ENCODE measurements around the gene NUDT1.
"Not testable (repeated sequence)": the region's sequence is repeated elsewhere in the genome, so short reads cannot be mapped to it uniquely, and the experiment has no call there.

Gene NUDT1

GRCh38 chr7:2269089-2269990 lies 27.3 kb downstream of the NUDT1 start:
- not testable (repeated sequence) for DNase-seq (ENCODE audit: low read depth in 2 of 2)

- no peak for DNase-seq (ENCODE audit: low read depth in 2 of 2)
These were observed 28.0 kb downstream of the NUDT1 start for GRCh38 chr7:2269991-2270460.

DNA sequence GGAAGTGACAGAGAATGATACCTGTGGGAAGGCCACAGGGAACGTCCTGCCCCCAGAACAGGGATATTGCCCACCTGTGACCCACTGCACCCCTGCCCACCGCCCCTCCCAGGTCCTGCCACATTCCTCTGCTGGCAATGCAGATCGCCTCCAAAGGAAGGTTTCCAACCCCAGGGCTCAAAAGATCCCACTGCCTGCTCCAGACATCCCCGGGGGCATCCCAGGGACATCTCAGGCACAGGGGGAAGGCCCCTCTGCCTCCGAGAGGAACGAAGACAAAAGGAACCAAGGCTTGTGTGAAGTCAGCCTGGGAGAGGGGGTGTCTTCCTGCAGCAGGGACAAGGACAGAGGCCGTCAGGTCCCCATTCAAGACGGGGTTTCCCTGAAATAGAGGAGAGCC lies 28.5 kb downstream of the NUDT1 start:
- no peak for DNase-seq (ENCODE audit: low read depth in 2 of 2)

DNA sequence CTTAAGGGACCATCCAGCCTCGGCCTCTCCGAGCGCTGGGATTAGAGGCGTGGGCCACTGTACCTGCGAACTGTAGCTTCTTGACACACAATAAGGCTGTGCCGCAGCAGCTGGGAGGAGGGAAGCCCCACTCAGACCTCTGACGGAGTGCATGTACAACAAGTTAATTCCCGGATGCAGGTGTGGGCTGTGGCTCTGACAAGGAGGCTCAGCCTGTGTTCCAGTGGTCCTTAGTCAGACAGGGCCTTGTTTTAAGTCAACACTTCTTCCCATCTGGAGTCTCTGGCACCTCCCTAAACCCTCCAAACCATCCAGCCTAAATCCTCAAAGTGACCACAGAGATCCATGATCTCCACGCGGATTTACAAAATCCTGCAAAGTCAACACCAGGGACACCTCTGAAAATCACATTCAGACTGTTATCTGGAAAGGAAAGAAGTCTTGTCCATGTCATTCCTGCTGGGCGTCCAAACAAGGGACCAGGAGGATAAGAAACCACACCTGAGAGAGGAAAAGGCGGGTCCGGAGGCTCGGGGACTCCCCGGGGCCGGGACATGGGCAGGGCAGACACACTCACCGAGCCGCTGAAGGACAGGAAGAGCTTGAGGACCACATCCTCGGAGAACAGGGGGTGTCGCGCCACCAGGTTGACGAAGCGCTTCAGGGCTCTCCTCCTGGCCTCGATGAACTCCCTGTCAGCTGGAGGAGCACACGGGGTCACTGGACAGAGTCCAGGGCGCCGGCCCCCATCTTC lies 29.4 kb downstream of the NUDT1 start:
- no peak for DNase-seq (ENCODE audit: low read depth in 2 of 2)

DNA sequence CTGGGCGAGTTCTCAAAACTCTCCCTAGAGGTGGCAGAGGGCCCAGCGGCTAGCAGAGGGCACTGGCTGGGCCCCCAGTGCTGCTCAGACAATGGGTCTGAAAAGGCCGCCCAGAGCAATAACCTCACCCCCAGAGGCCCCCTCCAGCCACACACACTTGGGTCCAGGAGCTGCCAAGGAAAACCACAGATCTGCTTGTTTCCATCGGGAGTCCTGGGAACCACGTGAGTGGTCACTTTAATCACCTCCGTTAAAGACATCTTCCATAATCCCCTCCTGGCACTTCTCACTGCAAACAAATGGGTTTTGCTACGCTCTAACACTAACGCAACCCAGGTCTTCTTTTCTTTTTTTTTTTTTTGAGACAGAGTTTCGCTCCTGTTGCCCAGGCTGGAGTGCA lies 30.0 kb downstream of the NUDT1 start:
- DNase-seq (ENCODE audit: low read depth in 2 of 2), result no peak

DNA sequence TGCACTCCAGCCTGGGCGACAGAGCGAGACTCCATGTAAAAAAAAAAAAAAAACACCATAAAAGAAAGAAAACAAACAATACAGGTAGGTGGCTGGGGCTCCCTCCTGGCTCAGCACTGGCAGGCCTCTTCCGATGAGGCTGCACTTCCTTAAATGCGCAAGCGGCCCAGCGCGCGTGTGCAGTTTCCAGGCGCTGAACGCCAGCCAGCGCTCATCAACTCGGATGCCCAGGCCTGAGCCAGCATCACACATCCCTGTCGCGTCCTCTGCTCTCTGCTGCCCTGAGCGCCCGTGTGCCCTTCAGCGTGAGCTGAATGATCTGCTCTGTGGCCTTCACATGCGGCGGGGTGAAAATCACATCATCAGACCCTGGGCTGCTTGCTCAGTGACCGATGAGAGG lies 31.8 kb downstream of the NUDT1 start:
- DNase-seq (ENCODE audit: low read depth in 2 of 2), result no peak

GRCh38 chr7:2274666-2275065 lies 32.6 kb downstream of the NUDT1 start:
- no peak for DNase-seq (ENCODE audit: low read depth in 2 of 2)

- no peak for DNase-seq (ENCODE audit: low read depth in 2 of 2)
These were observed 33.1 kb downstream of the NUDT1 start for GRCh38 chr7:2275101-2275500.

DNA sequence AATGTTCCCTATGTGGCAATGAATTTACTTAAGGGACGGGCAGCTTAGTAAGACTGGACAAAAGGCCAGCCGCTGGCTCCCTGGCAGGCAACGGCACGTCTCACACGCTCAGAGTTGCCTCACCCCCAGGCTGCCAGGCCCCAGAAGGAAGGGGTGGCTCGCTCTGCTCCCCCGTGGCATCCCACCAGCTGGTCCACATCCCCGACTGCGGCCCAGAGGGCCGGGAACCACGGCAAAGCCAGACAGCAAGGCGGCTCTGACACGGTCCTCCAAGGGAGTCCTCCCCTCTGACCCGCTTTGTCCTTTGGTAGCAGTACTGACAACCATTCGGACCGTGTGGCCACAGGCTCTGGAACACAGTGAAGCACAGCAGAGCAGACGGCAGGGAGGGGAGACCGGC lies 34.1 kb downstream of the NUDT1 start:
- no peak for DNase-seq (ENCODE audit: low read depth in 2 of 2)

GRCh38 chr7:2278026-2278425 lies 36.0 kb downstream of the NUDT1 start:
- no peak for DNase-seq (ENCODE audit: low read depth in 2 of 2)

- no peak for DNase-seq (ENCODE audit: low read depth in 2 of 2)
These were observed 37.9 kb downstream of the NUDT1 start for GRCh38 chr7:2279896-2280295.

- DNase-seq (ENCODE audit: low read depth in 2 of 2), result no peak
These were observed 38.4 kb downstream of the NUDT1 start for GRCh38 chr7:2280424-2280823.

GRCh38 chr7:2281541-2281940 lies 39.5 kb downstream of the NUDT1 start:
- DNase-seq (ENCODE audit: low read depth in 2 of 2), result no peak

DNA sequence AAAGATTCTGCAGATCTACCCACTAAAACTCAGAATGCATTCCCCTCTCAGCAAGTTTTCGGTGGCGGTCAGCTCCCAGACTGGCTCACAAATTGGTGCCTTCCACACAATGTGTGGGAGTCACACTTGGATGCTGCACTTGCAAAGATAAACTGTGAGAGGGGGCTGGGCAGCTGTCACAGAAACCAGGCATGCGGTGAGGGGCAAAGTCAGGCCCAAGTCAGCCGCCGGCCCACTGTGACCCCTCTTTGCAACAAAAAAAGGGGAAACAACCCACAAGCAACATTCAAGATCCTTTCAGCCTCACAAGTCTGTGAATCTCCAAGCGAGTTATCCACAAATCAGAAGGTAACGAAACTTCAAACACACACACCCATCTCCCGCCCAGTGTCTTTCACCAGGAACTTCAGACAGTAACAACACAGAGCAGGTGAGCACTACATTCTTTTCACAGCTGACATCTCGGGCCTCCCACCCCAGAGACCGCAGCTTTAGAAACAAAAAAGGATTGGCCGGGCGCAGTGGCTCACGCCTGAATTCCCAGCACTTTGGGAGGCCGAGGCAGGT lies 40.2 kb downstream of the NUDT1 start:
- DNase-seq (ENCODE audit: low read depth in 2 of 2), result no peak

- DNase-seq (ENCODE audit: low read depth in 2 of 2), result no peak
These were observed 41.0 kb downstream of the NUDT1 start for GRCh38 chr7:2283074-2283473.

GRCh38 chr7:2287745-2288144 lies 45.7 kb downstream of the NUDT1 start:
- DNase-seq (ENCODE audit: low read depth in 2 of 2), result no peak

DNA sequence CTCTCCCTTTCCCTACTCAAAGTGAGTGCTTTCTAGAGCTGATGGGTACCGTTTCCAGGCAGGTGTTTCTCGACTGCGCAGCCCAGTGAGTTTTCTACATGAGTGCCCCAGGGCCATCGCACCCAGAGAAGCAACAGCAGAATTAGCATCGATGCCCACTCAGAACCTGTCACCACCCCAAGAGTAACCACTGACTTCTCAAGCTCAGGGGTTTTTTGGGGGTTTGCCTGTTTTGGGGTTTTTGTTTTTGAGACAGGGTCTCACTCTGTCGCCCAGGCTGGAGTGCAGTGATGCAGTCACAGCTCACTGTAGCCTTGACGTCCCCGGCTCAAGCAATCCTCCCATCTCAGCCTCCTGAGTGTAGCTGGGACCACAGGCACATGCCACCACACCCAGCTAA lies 46.5 kb downstream of the NUDT1 start:
- DNase-seq (ENCODE audit: low read depth in 2 of 2), result no peak

DNA sequence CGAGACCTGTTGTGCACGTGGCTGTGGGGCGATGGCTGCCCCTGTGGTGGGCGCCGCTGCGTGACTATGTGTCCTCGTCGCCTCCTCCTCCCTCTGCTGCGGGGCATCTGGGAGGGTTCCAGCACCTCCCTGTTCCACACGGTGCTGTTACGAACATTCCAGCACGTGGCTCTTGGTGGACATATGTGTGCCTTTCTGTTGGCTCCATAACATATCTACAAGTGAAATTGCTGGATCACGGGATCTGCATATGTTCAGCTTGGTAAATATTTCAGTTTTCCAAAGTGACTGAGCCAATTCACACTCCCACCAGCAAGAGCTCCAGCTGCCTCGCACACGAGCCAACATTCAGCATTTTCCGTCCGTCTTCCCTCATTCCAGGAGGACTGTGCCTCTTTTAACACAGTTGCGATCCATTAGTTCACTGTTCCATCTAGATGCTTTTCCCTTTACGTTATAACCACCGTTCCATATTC lies 47.1 kb downstream of the NUDT1 start:
- no peak for DNase-seq (ENCODE audit: low read depth in 2 of 2)

DNA sequence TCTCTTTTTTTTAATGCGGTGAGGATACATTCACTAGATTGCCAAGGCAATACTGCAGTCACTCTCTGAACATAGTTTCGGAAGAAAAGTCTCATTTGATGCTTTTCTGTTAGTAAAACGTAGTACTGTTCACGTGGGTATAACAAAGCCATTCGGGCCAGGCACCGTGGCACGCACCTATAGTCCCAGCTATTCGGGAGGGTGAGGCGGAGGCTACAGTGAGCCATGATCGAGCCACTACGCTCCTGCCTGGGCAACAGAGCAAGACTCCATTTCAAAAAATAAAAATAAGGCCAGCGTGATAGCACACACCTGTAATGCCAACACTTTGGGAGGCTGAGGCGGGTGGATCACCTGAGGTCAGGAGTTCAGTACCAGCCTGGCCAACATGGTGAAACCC lies 47.6 kb downstream of the NUDT1 start:
- DNase-seq (ENCODE audit: low read depth in 2 of 2), result no peak

- no peak for DNase-seq (ENCODE audit: low read depth in 2 of 2)
These were observed 48.9 kb downstream of the NUDT1 start for GRCh38 chr7:2290877-2291276.

DNA sequence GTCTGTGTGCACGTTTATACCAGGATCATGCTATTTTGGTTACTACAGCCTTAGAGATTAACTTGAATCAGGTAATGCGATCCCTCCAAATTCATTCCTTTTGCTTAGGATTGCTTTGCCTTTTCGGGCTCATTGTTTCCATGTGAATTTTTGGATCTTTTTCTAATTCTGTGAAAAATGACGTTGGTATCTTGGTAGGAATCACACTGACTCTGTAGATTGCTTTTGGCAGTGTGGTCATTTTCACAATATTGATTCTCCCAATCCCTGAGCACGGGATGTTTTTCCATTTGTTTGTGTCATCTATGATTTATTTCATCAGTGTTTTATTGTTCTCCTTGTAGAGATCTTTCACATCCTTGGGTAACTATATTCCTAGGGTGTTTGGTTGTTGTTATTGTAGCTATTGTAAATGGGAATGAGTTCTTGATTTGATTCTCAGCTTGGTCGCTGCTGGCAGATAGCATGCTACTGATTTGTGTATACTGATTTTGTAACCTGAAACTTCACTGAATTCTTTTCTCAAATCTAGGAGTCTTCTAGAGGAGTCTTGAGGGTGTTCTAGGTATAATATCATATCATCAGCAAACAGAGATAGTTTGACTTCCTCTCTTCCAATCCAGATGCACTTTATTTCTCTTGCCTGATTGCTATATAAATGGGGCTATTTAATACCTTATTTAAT lies 54.1 kb downstream of the NUDT1 start:
- DNase-seq (ENCODE audit: low read depth in 2 of 2), result no peak

GRCh38 chr7:2296832-2297231 lies 54.8 kb downstream of the NUDT1 start:
- DNase-seq (ENCODE audit: low read depth in 2 of 2), result no peak
